Glutamatergic neuron (in vitro differentiated cells): ENCODE data around the gene SLC12A8. TPM values are rescaled to one million over a fixed set of nuclear protein-coding genes. Genes with fewer than 3 reads are reported as not detected.
"Not testable (repeated sequence)": the region's sequence is repeated elsewhere in the genome, so short reads cannot be mapped to it uniquely, and the experiment has no call there.

Experiments
- DNase-seq: peaks from one replicate; pipeline ENCODE4 v3.0.0; 2022
- H3K27ac Mint-ChIP-seq: one replicate; pipeline ENCODE4 v1.8.0; 2020; ENCODE audit warnings: mild to moderate bottlenecking, mixed read lengths, inconsistent platforms; ENCODE audit not compliant: unreplicated experiment
- H3K27me3 Mint-ChIP-seq: one replicate; pipeline ENCODE4 v1.8.0; 2020; ENCODE audit warnings: mild to moderate bottlenecking, moderate library complexity, mixed read lengths, inconsistent platforms; ENCODE audit not compliant: unreplicated experiment
- H3K36me3 Mint-ChIP-seq: one replicate; pipeline ENCODE4 v1.8.0; 2020; ENCODE audit warnings: mild to moderate bottlenecking, mixed read lengths, inconsistent platforms; ENCODE audit not compliant: unreplicated experiment
- H3K4me1 Mint-ChIP-seq: one replicate; pipeline ENCODE4 v1.8.0; 2020; ENCODE audit warnings: mild to moderate bottlenecking, low read depth, mixed read lengths, inconsistent platforms; ENCODE audit not compliant: unreplicated experiment
- H3K4me3 Mint-ChIP-seq: one replicate; pipeline ENCODE4 v1.8.0; 2020; ENCODE audit warnings: mild to moderate bottlenecking, mixed read lengths, inconsistent platforms; ENCODE audit not compliant: unreplicated experiment
- H3K9me3 Mint-ChIP-seq: one replicate; pipeline ENCODE4 v1.8.0; 2020; ENCODE audit warnings: mild to moderate bottlenecking, moderate library complexity, mixed read lengths, inconsistent platforms; ENCODE audit not compliant: unreplicated experiment
- CTCF ChIP-seq: fragments of 200-600 bp; sonication (generic); IDR thresholded peaks from one replicate; pipeline ENCODE4 v1.5.0; 2021; ENCODE audit not compliant: partially characterized antibody, unreplicated experiment
- total RNA-seq: library from RNA; stranded (reverse); fragmentation: NEBNext Ultra II Directional; extraction: Animal tissue kit (Norgen Biotek cat#: 25700); gene quantifications from one replicate; pipeline ENCODE4 v1.2.1, GENCODE V29; 2021; ENCODE audit not compliant: unreplicated experiment

The SLC12A8 gene
- total RNA-seq, 1 donor from 2014 or later, result 2.4 TPM

GRCh38 chr3:125098611-125099291, 113.8 kb downstream of the SLC12A8 start:
- TF ChIP-seq CTCF, result no peak
- peaks cover 3% of the 10 kb centered on the region for H3K9me3 Mint-ChIP-seq
- no peaks in the 10 kb centered on the region for H3K27me3 Mint-ChIP-seq
- H3K4me1 Mint-ChIP-seq, result no peaks in the 10 kb centered on the region
- H3K36me3 Mint-ChIP-seq, result peaks cover 11% of the 10 kb centered on the region
- no peak overlapping the region for H3K27ac Mint-ChIP-seq
- no peak for DNase-seq
- H3K4me3 Mint-ChIP-seq, result no peak overlapping the region

DNA sequence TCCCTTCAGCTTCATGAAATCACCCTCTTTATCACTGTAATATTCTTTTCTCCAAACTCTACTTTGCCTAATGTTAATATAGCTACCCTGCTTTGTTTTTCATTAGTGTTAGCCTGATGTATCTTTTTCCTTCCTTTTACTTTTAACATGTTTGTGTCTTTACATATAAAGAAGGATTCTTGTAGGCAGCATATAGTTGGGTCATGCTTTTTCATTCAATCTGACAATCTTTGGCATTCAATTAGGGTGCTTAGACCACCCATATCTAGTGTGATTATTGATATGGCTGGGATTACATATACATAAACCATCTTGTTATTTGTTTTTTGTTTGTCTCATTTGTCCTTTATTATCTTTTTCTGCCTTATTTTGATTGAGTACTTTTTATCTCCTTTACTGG, 121.9 kb downstream of the SLC12A8 start:
- no peaks in the 10 kb centered on the region for H3K9me3 Mint-ChIP-seq
- H3K27ac Mint-ChIP-seq, result no peak overlapping the region
- no peak overlapping the region for H3K4me3 Mint-ChIP-seq
- H3K27me3 Mint-ChIP-seq, result no peaks in the 10 kb centered on the region
- no peak for TF ChIP-seq CTCF
- no peaks in the 10 kb centered on the region for H3K4me1 Mint-ChIP-seq
- no peaks in the 10 kb centered on the region for H3K36me3 Mint-ChIP-seq
- DNase-seq, result no peak

- H3K4me1 Mint-ChIP-seq, result no peaks in the 10 kb centered on the region
- H3K4me3 Mint-ChIP-seq, result no peak overlapping the region
- no peaks in the 10 kb centered on the region for H3K36me3 Mint-ChIP-seq
- no peaks in the 10 kb centered on the region for H3K9me3 Mint-ChIP-seq
- TF ChIP-seq CTCF, result no peak
- DNase-seq, result no peak
- H3K27me3 Mint-ChIP-seq, result no peaks in the 10 kb centered on the region
- no peak overlapping the region for H3K27ac Mint-ChIP-seq
Observed at GRCh38 chr3:125087768-125088391, 124.7 kb downstream of the SLC12A8 start.

- no peak for DNase-seq
- Mint-ChIP-seq H3K4me1 (no peaks in the 10 kb centered on the region), H3K4me3 (no peak overlapping the region), H3K36me3 (no peaks in the 10 kb centered on the region), H3K27ac (no peak overlapping the region), H3K9me3 (no peaks in the 10 kb centered on the region), H3K27me3 (no peaks in the 10 kb centered on the region)
- TF ChIP-seq CTCF, result no peak
Observed at GRCh38 chr3:125085166-125085565, 127.4 kb downstream of the SLC12A8 start.

DNA sequence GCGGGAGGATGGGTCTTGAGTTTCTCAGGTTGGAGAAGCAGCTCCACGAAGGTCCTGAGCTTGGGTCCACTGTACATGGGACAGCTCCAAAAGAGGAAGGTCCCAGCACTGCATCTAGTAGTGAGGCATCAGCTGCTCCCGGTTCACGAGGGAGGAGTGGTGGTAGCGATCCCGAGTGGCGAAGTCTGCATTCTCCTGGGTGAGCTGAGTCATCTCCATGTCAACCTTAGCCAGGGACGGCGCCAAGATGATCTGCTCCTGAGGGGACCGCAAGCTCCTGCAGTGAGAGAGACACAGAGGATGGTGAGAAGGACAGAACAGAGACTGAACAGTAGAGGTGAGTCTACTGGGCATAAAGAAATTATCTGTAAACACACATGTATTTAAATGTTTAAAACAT, 128.8 kb downstream of the SLC12A8 start:
- no peak overlapping the region for H3K4me3 Mint-ChIP-seq
- H3K36me3 Mint-ChIP-seq, result no peaks in the 10 kb centered on the region
- no peak for TF ChIP-seq CTCF
- peaks cover 1% of the 10 kb centered on the region for H3K9me3 Mint-ChIP-seq
- no peak overlapping the region for H3K27ac Mint-ChIP-seq
- H3K27me3 Mint-ChIP-seq, result no peaks in the 10 kb centered on the region
- no peaks in the 10 kb centered on the region for H3K4me1 Mint-ChIP-seq
- no peak for DNase-seq

DNA sequence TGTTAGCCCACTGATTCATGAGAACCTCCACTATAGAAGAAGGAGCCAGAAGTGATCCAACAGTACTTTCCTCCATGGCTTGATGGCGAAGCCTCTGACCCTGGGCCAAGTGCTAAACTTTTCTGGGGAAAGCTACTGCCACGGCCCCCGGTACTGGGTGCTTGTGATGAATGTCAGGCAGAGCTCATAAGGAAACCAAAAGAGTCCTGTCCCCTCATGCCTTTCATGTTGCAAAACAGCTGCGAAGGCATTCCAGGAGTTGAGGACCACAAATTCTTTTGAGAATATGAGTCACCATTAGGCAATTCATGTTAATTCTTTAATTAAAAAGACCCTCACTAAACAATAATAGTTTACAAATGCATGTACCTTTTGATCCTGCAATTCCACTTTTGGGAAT, 130.2 kb downstream of the SLC12A8 start:
- H3K27ac Mint-ChIP-seq, H3K27me3 Mint-ChIP-seq, H3K36me3 Mint-ChIP-seq, DNase-seq, H3K9me3 Mint-ChIP-seq, H3K4me3 Mint-ChIP-seq, H3K4me1 Mint-ChIP-seq: not testable (repeated sequence)
